GDM1 (cell line): ENCODE results near the gene SPAM1.
"Not testable (repeated sequence)": the region's sequence is repeated elsewhere in the genome, so short reads cannot be mapped to it uniquely, and the experiment has no call there.

Source experiments
- DNase-seq: peaks from one replicate; lab custom pipeline; 2025; lab: John Stamatoyannopoulos, UW

Gene SPAM1, protein sequence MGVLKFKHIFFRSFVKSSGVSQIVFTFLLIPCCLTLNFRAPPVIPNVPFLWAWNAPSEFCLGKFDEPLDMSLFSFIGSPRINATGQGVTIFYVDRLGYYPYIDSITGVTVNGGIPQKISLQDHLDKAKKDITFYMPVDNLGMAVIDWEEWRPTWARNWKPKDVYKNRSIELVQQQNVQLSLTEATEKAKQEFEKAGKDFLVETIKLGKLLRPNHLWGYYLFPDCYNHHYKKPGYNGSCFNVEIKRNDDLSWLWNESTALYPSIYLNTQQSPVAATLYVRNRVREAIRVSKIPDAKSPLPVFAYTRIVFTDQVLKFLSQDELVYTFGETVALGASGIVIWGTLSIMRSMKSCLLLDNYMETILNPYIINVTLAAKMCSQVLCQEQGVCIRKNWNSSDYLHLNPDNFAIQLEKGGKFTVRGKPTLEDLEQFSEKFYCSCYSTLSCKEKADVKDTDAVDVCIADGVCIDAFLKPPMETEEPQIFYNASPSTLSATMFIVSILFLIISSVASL

DNA sequence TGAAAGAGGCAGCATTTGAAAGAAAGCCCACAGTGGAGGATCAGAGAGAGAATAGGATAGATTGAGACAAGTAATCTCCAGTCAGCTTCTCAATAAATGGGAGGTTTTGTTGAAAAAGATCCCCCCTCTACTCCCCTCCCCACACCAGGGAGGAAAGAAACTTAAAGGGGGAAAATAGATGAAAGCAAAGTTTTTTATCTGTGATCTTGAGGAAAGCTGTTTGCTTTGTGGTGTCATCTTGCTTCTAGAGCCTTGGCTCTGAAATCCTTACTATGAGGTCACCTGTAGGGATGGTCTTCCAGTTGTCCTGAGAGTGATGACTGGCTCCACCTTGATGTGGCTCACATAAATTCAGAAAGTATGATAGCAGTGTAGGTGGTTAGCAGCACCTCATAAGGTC lies at the start of gene SPAM1:
SPAM1 (plus strand) TSS at position 301 of the 400 bp plus-strand sequence. CDS start 28,330 bp downstream, outside the sequence.
- no peak for DNase-seq

DNA sequence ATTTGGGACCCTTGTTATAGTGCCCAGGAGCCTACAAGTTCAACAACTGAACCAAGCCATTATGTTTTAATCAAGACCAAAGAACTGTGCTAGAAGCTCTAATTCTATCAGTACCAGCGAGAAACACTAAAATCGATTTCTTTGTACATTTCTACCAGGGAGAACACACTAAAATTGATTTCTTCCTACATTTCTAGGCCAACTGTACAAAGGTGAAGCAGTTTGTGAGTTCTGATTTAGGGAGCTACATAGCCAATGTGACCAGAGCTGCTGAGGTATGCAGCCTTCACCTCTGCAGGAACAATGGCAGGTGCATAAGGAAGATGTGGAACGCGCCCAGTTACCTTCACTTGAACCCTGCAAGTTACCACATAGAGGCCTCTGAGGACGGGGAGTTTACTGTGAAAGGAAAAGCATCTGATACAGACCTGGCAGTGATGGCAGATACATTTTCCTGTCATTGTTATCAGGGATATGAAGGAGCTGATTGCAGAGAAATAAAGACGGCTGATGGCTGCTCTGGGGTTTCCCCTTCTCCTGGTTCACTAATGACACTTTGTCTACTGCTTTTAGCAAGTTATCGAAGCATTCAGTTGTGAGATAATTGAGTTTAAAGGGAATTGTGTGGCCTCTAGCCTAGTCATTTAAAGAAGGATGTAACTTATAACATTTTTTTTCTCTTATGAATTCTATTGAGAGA lies 48.3 kb upstream of the SPAM1 start:
- no peak for DNase-seq

DNA sequence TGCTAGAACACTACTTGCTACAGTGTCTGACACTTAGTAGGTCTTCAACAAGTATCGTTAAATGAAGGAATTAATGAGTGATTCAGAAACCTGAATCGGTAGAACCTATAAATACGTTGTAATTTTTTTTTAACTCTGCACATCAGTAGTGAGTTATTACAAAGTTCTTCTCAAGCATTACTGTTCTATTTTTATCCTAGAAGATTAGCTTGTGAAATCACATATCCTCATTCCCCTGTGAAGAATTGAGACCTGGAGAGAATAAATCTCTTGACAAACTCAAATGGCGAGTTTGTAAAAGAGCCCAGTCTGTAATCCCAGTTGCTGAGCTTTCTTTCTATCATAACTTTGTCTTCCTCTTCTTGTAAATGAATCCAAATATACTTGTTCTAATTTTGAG lies 45.4 kb upstream of the SPAM1 start:
- DNase-seq: no peak

DNA sequence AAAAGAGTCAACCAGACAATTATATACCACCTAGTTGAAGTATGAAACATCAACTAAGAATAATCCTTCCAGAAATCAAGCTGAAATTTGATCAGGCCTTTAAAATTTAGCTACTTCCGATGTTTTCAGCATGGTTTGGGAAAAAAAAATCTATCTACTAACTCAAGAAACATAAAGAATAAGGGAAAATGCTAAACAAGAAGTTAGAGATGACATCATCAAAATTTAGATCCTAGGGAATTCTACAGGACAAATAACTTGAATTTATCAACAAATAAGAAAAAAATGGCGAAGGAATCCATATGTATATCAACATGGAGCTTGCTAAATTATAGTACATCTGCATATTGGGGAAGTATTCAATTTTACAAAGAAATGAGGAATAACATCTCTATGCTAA lies 43.7 kb upstream of the SPAM1 start:
- DNase-seq: no peak

DNA sequence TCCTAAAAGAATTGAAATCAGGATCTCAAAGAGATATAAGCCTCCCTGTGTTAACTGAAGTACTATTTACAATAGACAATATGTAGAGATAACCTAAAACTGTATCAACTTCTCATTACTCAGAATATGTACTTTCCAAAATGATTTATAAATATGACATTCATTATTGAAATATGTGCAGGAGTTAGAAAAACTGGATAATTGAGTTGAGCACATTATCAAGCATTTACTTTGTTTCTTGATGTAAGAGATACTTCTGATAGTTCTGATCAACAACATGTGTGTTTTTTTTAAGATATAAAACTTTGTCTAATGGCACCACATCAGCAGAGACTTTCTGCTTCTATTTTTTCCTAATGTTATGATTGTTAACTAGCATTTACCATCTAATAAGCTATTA lies 41.9 kb upstream of the SPAM1 start:
- no peak for DNase-seq

DNA sequence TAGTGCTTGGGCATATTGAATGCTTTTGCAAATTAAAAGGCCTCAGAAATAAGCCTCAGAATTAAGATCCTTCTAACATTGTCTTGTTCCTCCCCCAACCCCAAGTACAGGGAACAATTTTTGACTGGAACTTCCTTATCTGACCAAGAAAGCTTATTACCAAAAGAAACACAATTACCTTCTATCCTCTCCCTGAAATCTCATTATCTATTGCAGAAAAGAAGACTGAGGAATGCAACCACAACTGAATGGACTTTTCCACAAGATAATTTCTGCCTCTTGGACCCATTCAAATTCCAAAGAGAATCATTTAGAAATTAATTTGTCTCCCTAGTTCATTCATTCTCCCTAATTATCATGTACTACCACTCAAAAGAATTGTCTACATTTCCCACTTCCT lies 36.8 kb upstream of the SPAM1 start:
- no peak for DNase-seq

DNA sequence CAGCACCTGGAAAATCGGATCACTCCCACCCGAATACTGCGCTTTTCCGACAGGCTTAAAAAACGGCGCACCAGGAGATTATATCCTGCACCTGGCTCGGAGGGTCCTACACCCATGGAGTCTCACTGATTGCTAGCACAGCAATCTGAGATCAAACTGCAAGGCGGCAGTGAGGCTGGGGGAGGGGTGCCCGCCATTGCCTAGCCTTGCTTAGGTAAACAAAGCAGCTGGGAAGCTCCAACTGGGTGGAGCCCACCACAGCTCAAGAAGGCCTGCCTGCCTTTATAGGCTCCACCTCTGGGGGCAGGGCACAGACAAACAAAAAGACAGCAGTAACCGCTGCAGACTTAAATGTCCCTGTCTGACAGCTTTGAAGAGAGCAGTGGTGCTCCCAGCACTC lies 30.3 kb upstream of the SPAM1 start:
- not testable (repeated sequence) for DNase-seq

DNA sequence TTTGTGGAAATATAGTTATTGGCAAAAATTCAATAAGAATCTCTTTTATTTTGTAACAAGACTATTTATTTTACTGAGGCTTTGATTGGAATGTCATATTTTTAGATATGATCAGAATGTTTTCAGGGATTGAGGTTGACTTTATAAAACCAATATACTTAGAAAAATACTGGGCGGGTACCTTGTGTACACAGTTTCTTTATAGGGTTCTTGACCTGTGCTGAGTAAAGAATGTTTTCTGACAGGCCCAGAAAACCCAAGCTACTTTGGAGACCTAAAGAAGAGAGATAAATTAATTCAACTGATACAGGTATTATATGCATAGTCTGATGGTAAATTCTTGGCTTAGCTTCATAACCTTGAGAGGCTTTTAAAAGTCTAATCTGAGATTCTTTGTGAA lies 23.9 kb upstream of the SPAM1 start:
- no peak for DNase-seq

DNA sequence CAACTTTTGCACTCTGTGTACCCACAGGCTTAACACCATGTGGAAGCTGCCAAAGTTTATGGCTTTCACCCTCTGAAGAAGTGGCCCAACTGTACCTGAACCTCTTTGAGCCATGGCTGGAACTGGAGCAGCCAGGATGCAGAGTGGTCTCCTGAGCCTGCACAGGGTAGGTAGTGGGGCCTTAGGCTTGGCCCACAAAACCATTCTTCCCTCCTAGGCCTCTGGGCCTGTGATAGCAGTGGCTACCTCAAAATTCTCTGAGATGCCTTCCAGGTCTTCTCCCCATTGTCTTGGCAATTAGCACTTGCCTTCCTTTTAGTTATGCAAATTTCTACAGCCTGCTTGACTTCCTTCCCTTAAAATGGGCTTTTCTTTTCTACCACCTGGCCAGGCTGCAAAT lies 19.3 kb upstream of the SPAM1 start:
- no peak for DNase-seq

DNA sequence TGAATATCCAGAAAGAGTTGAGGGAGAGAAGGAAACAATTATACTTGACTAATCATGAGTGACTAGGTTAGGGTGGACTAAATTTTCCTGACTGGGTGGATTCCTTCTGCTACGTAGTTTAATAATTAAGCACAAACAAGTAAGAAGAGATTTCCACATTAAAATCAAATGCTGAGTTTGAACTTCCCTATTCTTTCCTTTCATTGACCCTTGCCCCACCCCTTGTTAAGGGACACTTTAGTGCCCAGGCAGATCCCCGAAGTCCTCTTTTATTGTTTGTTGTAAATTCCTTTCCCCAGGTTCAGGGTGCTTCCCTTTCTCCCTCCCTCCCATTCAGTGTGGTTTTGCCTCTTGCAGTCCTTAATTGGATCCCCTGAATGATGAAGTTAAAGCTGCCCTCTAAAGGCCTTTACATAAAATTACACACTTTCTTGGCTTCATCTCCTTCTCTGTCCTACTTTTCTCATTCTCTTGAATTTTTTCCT lies 8.8 kb upstream of the SPAM1 start:
- peak; percentile 3 for DNase-seq

DNA sequence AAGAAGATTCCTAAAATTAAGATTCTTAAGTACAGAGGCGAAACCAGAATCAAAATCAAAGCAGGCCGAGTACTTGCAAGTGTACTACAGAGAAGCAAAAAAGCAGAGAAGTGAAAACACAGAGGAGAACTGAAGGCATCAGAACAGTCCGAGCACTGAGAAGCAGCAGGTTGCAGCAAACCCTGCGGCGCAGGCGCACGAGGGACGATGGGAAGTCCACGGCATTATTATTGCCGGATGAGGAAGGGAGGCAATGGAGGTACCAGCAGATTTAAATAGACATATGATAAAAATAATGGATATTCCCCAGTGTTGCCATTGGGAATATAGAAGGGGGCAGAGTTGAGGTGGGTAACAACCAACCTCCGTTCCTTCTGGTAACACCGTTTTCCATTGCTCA lies 7.2 kb upstream of the SPAM1 start:
- no peak for DNase-seq

DNA sequence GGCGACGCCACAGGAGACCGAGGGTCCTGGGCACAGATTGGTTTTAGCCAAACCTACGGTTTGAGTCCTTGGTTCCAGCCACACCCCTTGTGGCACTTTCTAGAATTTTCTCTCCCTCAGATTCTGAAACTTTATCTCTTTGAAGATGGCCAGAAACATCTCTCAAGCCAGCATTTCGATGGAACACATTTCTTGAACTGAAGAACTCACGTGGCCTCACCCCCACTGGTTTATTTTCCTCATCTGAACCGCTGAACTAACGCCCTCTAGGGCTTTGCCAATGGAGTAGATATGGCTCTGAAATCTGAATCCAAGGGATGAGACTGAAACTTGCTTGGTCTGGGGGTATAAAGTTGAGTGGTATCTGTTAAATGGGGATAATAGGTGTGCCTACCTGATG lies 6.7 kb upstream of the SPAM1 start:
- no peak for DNase-seq

DNA sequence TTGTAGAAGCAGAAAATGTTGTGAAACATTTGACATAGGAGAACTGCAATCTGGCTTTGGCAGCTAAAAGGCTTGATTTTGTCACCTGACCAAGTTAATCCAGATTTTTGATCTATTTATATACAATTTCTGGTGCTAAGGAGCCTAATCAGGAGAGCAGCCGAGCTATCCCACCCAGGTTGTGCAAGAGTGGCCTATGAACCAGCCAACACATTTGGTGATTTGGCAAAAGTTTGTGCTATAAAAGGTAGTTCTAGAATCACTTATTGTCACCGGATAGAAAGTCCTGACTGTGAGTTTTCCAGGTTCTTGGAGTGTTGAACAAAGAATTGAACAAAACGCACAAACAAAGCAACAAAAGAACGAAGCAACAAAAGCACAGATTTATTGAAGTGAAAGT lies 1.4 kb upstream of the SPAM1 start:
- no peak for DNase-seq

DNA sequence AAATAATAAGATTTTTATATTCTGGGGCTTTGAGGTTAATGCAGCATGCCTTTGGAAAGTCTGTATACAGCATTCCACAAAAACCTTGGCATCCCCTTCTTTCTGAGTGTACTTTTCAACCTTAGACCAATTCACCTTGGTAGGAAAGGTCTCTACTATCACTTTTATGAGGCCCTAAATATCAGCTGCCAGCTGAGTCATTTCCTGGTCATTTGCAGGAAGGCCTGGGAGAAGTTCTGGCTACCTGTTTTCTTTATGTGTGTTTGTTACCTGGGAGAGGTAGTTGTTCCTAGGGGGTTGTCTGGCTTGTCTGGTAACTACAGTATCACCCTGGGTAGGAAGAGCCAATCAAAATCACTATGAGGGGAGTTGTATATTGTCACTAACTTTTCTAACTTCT lies 4.1 kb downstream of the SPAM1 start:
- DNase-seq: no peak

DNA sequence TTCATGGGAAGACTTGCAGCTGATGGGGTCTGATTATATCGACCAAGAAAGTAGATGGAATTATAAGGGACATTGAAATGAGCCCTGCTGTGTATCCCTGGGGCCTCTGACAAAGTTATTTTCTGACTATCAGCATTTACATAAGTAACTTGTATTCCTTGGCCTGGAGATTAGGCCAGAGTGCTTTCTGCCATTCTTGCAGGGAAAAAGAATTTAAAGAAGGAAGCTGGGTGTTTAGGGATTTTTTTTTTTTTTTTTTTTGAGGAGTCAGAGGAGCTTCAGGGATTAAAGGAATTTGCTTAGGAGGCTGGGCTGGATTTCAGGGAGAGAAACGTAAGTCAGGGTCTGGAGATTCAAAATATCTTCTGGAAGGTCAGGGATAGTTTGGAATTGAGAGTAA lies 4.6 kb downstream of the SPAM1 start:
- DNase-seq: no peak

DNA sequence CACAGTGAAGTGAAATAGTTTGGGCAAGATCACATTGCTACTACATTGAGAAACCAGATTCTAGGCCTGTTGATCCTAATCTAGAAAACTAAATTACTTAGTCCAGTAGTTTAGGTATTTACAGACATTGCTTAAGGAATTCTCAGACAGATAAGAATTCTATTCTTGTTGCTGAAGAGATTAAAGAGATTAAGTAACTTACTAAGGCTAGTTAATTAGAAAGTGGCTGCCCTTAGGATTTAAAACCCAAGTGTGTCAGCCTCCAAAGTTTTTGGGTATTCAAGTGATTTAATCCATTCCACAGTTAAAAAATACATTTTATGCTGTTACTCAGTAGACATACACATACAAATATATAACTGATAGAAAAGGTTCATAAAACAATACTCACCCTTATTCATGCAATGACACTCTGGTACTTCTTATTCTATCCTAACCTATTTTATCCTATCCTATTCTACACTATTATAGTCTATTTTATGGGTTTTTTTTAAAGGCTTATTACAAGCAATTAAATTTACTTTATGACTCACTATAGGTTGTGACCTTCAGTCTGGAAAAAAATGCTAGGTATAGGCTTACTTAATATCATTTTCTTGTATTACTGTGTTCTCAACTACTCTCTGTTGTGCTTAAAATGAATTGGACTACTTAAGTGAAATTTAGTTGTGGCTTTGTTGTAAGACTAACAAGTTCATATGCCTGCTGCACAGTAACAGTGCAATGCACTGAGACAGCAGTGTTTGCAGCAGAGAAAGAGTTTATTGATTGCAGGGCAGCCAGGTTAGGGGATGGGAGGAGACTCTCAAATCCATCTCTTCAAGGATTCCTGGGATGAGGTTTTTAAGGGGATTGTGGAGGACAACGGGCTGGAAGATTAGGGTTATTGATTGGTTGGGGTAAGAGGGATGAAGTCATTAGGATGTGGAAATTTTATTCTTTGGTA lies 10.7 kb downstream of the SPAM1 start:
- DNase-seq: no peak

DNA sequence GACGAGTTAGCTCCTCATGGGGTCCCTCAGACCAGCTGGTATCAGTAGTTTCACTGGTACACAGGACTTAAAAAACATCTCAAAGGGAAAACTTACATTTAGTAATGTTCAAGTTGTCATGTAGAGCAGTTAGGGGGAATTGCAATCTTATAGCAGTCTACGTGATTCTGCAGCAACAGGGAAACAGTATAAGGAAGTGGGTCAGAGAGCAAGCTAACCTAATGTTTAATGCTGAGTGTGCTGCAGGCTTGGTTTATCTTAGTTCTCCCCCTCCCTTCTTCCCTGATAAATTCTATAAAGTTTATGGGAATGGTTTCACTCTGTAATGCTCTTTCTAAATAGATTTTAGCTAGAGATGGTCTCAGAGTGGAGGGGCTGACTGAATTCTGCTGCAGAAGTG lies 11.3 kb downstream of the SPAM1 start:
- no peak for DNase-seq

DNA sequence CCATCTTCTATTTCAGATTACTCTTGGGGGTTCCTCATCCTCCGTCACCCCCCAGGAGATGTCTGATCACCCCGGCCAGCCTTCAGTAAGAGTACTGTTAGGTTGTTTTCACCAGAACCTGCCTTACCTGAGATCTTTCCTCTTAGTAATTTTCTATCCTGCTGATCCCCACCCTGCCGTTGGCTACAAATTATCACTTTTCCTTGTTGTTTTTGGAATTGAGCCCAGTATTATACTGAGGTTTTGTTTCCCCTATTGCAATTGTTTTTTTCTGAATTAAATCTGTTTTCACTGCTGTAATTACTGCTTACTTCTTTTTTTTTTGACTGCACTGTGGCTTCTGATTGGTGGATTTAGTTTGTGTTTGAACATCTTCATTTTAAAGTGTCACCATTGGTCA lies 14.7 kb downstream of the SPAM1 start:
- no peak for DNase-seq

DNA sequence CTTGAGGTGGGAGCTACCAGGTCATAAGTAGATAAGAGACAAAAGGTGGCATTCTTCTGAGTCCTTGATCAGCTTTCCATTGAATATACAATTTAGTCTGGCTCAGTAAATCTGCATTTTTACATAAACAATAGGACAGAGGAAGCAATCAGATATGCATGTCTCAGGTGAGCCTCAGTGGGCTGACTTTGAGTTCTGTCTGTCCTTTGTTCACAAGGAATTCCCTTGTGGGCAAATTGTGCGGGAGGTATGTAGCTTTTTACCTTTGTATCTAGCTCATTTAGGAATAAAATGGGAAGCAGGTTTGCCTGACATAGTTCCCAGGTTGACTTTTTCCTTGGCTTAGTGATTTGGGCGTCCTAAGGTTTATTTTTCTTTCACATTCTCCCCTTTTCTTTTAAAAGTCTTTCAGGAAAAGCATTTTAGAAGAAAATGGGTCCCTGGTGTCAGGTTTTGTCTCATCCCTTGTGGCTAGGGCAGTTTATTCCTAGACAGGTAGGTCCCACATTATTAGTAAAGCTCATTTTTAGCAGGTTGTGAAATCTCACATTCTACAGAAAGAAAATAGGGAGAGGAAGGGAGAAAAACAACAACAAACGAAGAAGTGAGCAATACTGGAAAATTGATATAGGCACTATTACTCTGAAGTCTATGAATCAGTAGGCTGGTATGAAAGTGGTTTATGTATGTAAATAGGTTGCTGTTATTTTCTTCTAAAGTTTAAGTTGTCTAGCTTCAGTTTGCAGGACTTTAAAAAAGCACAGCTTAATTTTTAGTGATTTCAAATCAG lies 16.5 kb downstream of the SPAM1 start:
- no peak for DNase-seq

DNA sequence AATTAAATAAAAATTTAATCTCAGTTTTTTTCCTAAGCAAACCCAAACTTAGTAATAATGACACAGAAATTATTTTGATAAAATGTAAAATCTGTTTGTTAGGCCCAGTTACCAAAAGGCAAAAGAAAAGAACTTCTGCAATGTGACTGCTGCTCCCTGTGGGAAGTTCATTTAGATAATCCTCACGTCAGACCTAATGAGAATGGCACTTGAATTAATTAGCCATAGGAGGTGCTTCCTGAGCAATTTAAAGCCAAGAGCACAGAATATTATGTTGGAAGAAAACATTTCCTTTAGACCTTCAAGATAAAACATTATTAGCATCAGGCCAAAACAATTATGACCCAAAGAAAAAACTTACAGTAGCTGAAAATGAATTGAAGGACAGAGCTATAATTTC lies 19.4 kb downstream of the SPAM1 start:
- no peak for DNase-seq

DNA sequence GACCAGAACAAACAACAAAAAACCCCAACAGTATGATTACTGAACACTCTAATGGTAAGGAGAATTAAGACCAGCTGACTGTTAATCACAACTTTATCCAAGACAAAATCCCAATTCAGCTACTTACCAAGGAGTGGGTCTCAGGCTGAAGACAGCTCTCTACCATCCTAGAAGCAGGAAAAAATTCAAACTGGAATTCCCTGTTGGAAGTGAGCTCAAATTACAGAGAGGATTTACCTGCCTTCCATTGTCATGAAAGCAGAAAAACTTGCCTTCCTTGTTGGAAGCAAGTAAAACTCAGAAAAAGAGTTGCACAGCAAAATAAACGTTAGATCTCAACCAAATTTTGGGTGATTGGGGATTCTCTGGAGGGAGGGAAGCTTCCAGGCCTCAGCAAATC lies 20.9 kb downstream of the SPAM1 start:
- no peak for DNase-seq
